Stomach (tissue), 9 donors: ENCODE results near the gene ADORA3. TPM values are rescaled to one million over a fixed set of nuclear protein-coding genes. Genes with fewer than 3 reads are reported as not detected.

Experiments
- DNase-seq, 2 donors: peaks; one replicate each; pipeline versions ENCODE4 v3.0.0 to v3.0.0-alpha.2; 2013 to 2019
- H3K27ac ChIP-seq, 5 donors: fragments of 200-600 bp in 4 of 5; sonication (generic) in 4 of 5; one replicate each; pipeline ENCODE4 v1.5.1; 2013 to 2019; ENCODE audit warnings: mild to moderate bottlenecking in 1 of 5, moderate library complexity in 1 of 5
- H3K27me3 ChIP-seq, 3 donors: fragments of 200-600 bp; sonication (generic); one replicate each; pipeline ENCODE4 v1.5.1; 2017 to 2019; ENCODE audit warnings: mixed run types in 1 of 3
- H3K36me3 ChIP-seq, 4 donors: fragments of 200-600 bp; sonication (generic); 1 replicate in 3 of 4; 2 replicates in 1 of 4; pipeline ENCODE4 v1.5.1; 2016 to 2019
- H3K4me1 ChIP-seq, 4 donors: fragments of 200-600 bp; sonication (generic); one replicate each; pipeline ENCODE4 v1.5.1; 2016 to 2019
- H3K4me3 ChIP-seq, 4 donors: fragments of 200-600 bp; sonication (generic) in 3 of 4; one replicate each; pipeline ENCODE4 v1.5.1; 2016 to 2019; ENCODE audit warnings: mild to moderate bottlenecking in 1 of 4
- H3K9me3 ChIP-seq, 4 donors: fragments of 200-600 bp; sonication (generic); one replicate each; pipeline ENCODE4 v1.5.1; 2016 to 2019
- EP300 ChIP-seq: sonication (generic); formaldehyde crosslinking; IDR thresholded peaks from one replicate; pipeline ENCODE4 v1.6.1; 2017; ENCODE audit warnings: antibody characterized with exemption
- POLR2A ChIP-seq, 4 donors: fragments of 450-650 bp; IDR thresholded peaks; one replicate each; pipeline ENCODE4 v1.6.1; 2016; ENCODE audit warnings: antibody characterized with exemption in 4 of 4, control low read depth in 2 of 4, mild to moderate bottlenecking in 1 of 4, moderate library complexity in 1 of 4
- POLR2AphosphoS5 ChIP-seq, 3 donors: sonication (generic); formaldehyde crosslinking; IDR thresholded peaks; one replicate each; pipeline ENCODE4 v1.6.1; 2016; ENCODE audit warnings: antibody characterized with exemption in 3 of 3
- WGBS, 5 donors: extraction: QIAGEN DNeasy Blood & Tissue Kit in 3 of 5; methylation state at CpG; one replicate each; pipeline versions ENCODE4 v1.1.5 to v1.1.7; 2013 to 2018; 5-methylcytosine and 5-hydroxymethylcytosine counted together
- intact Hi-C: fragments of 100-400 bp; cut with DNase I; formaldehyde crosslinking; loops from one replicate; pipeline ENCODE4 v1.15.1; 2023; ENCODE audit warnings: low total_unique reads
- polyA plus RNA-seq, 3 donors: library from polyadenylated mRNA; stranded (reverse); fragments of 200-250 nt; gene quantifications; one replicate each; pipeline ENCODE4 v1.2.3, GENCODE V29; 2013
- total RNA-seq, 5 donors: library from RNA; depleted of rRNA; stranded (reverse); fragments of >200 nt; gene quantifications; one replicate each; pipeline versions ENCODE4 v1.1.0 to v1.2.3, GENCODE V29; 2014 to 2016
- TF ChIP-seq, protein P1 (sequence below), 7 experiments: fragments of 450-650 bp in 4 of 7; fragments of 200-600 bp in 3 of 7; sonication (generic) in 3 of 7; IDR thresholded peaks; one replicate each; pipeline ENCODE4 v1.5.1; 2016 to 2019; ENCODE audit warnings: antibody characterized with exemption in 7 of 7, control low read depth in 2 of 7, mild to moderate bottlenecking in 1 of 7
- donor health status: healthy with polysubstance abuse.
- donor health status: Bipolar disorder and iron deficiency.
- donor health status: healthy.

The ADORA3 gene
- total and polyA plus RNA-seq, 8 donors, result 0.29 to 44.3 (median 4.2) TPM

- H3K27ac ChIP-seq, result no peak overlapping the region
- H3K36me3 ChIP-seq, result peaks cover 0 to 4% (median 2%) of the 10 kb centered on the region in 4 donors
- no peak overlapping the region for H3K4me3 ChIP-seq
- WGBS, 5 donors, result 42 to 75% (median 54%) methylated on average over 3 of the region's 3 CpGs
- no peaks in the 10 kb centered on the region for H3K27me3 ChIP-seq
- intact Hi-C loops, result loop anchor here (10.0 kb wide), 1 partner anchor 262 kb away; no protein-coding TSS in a partner anchor
- DNase-seq, result no peak
- TF ChIP-seq POLR2A (IDR thresholded peaks at IDR 0.05), result no peak
- no peak for TF ChIP-seq POLR2AphosphoS5 (IDR thresholded peaks at IDR 0.05)
- TF ChIP-seq EP300, result no peak
- TF ChIP-seq, protein P1, sequence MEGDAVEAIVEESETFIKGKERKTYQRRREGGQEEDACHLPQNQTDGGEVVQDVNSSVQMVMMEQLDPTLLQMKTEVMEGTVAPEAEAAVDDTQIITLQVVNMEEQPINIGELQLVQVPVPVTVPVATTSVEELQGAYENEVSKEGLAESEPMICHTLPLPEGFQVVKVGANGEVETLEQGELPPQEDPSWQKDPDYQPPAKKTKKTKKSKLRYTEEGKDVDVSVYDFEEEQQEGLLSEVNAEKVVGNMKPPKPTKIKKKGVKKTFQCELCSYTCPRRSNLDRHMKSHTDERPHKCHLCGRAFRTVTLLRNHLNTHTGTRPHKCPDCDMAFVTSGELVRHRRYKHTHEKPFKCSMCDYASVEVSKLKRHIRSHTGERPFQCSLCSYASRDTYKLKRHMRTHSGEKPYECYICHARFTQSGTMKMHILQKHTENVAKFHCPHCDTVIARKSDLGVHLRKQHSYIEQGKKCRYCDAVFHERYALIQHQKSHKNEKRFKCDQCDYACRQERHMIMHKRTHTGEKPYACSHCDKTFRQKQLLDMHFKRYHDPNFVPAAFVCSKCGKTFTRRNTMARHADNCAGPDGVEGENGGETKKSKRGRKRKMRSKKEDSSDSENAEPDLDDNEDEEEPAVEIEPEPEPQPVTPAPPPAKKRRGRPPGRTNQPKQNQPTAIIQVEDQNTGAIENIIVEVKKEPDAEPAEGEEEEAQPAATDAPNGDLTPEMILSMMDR (IDR thresholded peaks at IDR 0.05), result no peak
- peaks cover 0 to 25% (median 5%) of the 10 kb centered on the region in 4 donors for H3K4me1 ChIP-seq
- no peaks in the 10 kb centered on the region for H3K9me3 ChIP-seq
These were observed 20.3 kb downstream of the ADORA3 start for GRCh38 chr1:111483166-111483565.

GRCh38 chr1:111481387-111482221 is 21.8 kb downstream of the ADORA3 start:
- WGBS, 5 donors, result 33 to 39% (median 38%) methylated on average over 8 of the region's 8 CpGs
- TF ChIP-seq EP300, result no peak
- no peak for TF ChIP-seq POLR2A (IDR thresholded peaks at IDR 0.05)
- peak in 1 of 3 donors; percentile 60 for TF ChIP-seq POLR2AphosphoS5 (IDR thresholded peaks at IDR 0.05)
- TF ChIP-seq, protein P1 (IDR thresholded peaks at IDR 0.05), result peak in 5 of 7 experiments; percentile 51 to 74 (median 64)
- peak; percentile 77 to 94 for DNase-seq
- Histone ChIP-seq H3K4me3 (no peak overlapping the region), H3K36me3 (peaks cover 0 to 16% (median 5%) of the 10 kb centered on the region in 4 donors), H3K4me1 (peaks cover 0 to 39% (median 8%) of the 10 kb centered on the region in 4 donors), H3K27ac (no peak overlapping the region), H3K27me3 (no peaks in the 10 kb centered on the region), H3K9me3 (no peaks in the 10 kb centered on the region)
- intact Hi-C loops, result loop anchor here (10.0 kb wide), 1 partner anchor 263 kb away; no protein-coding TSS in a partner anchor

DNA sequence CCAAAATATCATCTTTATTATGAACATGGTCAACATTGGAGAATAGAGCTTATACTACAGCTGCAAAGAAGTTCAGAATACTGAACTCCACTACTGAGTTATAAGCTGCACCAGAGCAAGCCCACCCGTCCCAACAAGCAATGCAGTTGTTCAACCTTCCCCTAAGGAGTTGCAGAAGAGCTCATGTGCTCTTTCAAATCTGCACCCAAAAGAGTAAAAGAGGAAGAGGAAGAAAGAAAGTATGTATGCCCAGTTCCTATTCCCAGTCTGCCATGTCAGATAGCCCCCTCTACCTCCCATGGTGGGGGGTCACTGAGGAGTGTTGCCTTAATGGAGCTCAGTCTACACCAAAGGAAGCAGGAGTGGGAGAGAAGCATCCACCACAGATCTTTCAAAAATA is 22.8 kb downstream of the ADORA3 start:
- DNase-seq, result no peak
- H3K4me1 ChIP-seq, result peaks cover 0 to 44% (median 10%) of the 10 kb centered on the region in 4 donors
- no peak for TF ChIP-seq POLR2A (IDR thresholded peaks at IDR 0.05)
- TF ChIP-seq EP300, result no peak
- TF ChIP-seq POLR2AphosphoS5 (IDR thresholded peaks at IDR 0.05), result no peak
- TF ChIP-seq, protein P1 (IDR thresholded peaks at IDR 0.05), result no peak
- no peak overlapping the region for H3K4me3 ChIP-seq
- intact Hi-C loops, result loop anchor here (10.0 kb wide), 1 partner anchor 264 kb away; no protein-coding TSS in a partner anchor
- no peaks in the 10 kb centered on the region for H3K27me3 ChIP-seq
- WGBS, 5 donors, result 36 to 82% (median 70%) methylated on average over 1 of the region's 1 CpG
- no peaks in the 10 kb centered on the region for H3K9me3 ChIP-seq
- peaks cover 0 to 16% (median 5%) of the 10 kb centered on the region in 4 donors for H3K36me3 ChIP-seq
- H3K27ac ChIP-seq, result peak overlapping the region in 1 of 5 donors; percentile 11

GRCh38 chr1:111476761-111477309 is 26.6 kb downstream of the ADORA3 start:
- H3K4me1 ChIP-seq, result peaks cover 0 to 42% (median 8%) of the 10 kb centered on the region in 4 donors
- H3K4me3 ChIP-seq, result no peak overlapping the region
- no peaks in the 10 kb centered on the region for H3K27me3 ChIP-seq
- intact Hi-C loops, result no loop called here
- peaks cover 0 to 39% (median 8%) of the 10 kb centered on the region in 4 donors for H3K36me3 ChIP-seq
- TF ChIP-seq EP300, result no peak
- TF ChIP-seq POLR2AphosphoS5 (IDR thresholded peaks at IDR 0.05), result no peak
- no peak for TF ChIP-seq POLR2A (IDR thresholded peaks at IDR 0.05)
- TF ChIP-seq, protein P1 (IDR thresholded peaks at IDR 0.05), result no peak
- WGBS, 5 donors, result 43 to 80% (median 48%) methylated on average over 2 of the region's 2 CpGs
- no peaks in the 10 kb centered on the region for H3K9me3 ChIP-seq
- H3K27ac ChIP-seq, result peak overlapping the region in 4 of 5 donors; percentile 21 to 68 (median 32)
- DNase-seq, result peak in 1 of 2 donors; percentile 42
